ENCODE measurements around the gene KCNMA1.
"Not testable (repeated sequence)": the region's sequence is repeated elsewhere in the genome, so short reads cannot be mapped to it uniquely, and the experiment has no call there.

Gene KCNMA1

GRCh38 chr10:77592946-77593636, 44.5 kb downstream of the KCNMA1 start:
- no peak for TF ChIP-seq POLR2A (IDR thresholded peaks at IDR 0.05; ENCODE audit: extremely low read depth, insufficient read length)
- TF ChIP-seq, protein P1, sequence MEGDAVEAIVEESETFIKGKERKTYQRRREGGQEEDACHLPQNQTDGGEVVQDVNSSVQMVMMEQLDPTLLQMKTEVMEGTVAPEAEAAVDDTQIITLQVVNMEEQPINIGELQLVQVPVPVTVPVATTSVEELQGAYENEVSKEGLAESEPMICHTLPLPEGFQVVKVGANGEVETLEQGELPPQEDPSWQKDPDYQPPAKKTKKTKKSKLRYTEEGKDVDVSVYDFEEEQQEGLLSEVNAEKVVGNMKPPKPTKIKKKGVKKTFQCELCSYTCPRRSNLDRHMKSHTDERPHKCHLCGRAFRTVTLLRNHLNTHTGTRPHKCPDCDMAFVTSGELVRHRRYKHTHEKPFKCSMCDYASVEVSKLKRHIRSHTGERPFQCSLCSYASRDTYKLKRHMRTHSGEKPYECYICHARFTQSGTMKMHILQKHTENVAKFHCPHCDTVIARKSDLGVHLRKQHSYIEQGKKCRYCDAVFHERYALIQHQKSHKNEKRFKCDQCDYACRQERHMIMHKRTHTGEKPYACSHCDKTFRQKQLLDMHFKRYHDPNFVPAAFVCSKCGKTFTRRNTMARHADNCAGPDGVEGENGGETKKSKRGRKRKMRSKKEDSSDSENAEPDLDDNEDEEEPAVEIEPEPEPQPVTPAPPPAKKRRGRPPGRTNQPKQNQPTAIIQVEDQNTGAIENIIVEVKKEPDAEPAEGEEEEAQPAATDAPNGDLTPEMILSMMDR (IDR thresholded peaks at IDR 0.05; ENCODE audit: low read depth, low read length), result no peak
- TF ChIP-seq MYC (IDR thresholded peaks at IDR 0.05; ENCODE audit: low read depth, low read length), result no peak
- no peak for TF ChIP-seq MAX (IDR thresholded peaks at IDR 0.05; ENCODE audit: low read depth, low read length)
- no peak for DNase-seq (ENCODE audit: low read depth)
- H3K4me3 ChIP-seq (ENCODE audit: low read depth, low read length), result no peak overlapping the region

DNA sequence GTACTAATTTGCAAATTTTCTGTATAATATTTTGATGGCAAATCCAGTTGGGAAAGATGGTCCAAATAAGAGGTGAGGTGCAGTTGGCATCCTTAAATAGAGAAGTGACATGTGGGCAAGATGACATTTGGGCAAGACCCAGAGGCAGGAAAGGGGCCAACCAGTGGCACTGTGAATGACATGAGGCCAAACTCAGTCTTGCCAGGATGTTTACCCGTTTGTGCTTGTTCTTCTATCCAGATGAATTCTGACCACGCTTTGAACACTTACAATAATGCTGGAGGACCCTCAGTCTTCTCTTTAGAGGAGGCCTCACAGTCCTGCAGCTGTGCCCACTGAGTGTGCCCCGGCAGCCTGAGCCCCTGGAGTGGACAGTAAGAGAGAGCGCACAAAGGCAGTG, 45.1 kb downstream of the KCNMA1 start:
- no peak for TF ChIP-seq MAX (IDR thresholded peaks at IDR 0.05; ENCODE audit: low read depth, low read length)
- TF ChIP-seq, protein P1 (IDR thresholded peaks at IDR 0.05; ENCODE audit: low read depth, low read length), result no peak
- no peak for TF ChIP-seq MYC (IDR thresholded peaks at IDR 0.05; ENCODE audit: low read depth, low read length)
- no peak for TF ChIP-seq POLR2A (IDR thresholded peaks at IDR 0.05; ENCODE audit: extremely low read depth, insufficient read length)
- no peak for DNase-seq (ENCODE audit: low read depth)
- no peak overlapping the region for H3K4me3 ChIP-seq (ENCODE audit: low read depth, low read length)

DNA sequence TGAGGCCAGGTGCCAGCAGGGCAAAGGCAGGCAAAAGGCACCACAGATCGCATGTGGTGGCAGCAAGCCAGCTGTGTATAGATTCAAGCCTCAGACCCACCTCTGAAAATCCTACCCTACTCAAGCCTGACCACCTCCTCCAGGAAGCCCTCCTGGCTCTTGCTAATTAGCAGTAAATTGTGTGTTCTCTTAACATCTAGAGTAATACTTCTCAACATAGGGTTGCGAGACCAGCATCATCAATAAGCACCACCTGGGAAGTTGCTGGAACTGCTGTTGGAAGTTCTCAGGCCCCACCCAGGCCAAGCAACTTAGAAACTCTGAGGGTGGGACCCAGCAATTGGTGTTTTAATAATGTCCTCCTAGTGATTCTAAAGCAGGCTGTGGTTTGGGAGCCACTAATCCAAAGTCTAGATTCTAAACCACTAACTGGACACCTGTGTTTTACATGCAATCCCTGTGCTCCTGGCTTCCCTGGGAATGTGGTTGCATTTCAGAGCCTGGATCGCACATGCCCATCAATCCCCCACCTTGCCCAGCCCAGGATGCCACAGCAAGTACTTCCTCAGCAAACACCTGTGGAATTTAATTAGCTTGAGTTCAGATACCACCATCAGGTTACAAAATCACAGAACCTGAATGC, 46.2 kb downstream of the KCNMA1 start:
- TF ChIP-seq, protein P1 (IDR thresholded peaks at IDR 0.05; ENCODE audit: low read depth, low read length), result no peak
- TF ChIP-seq MAX (IDR thresholded peaks at IDR 0.05; ENCODE audit: low read depth, low read length) (no peak), POLR2A (IDR thresholded peaks at IDR 0.05; ENCODE audit: extremely low read depth, insufficient read length) (no peak), MYC (IDR thresholded peaks at IDR 0.05; ENCODE audit: low read depth, low read length) (no peak)
- no peak overlapping the region for H3K4me3 ChIP-seq (ENCODE audit: low read depth, low read length)
- DNase-seq (ENCODE audit: low read depth), result no peak

GRCh38 chr10:77590344-77591237, 47.0 kb downstream of the KCNMA1 start:
- H3K4me3 ChIP-seq (ENCODE audit: low read depth, low read length), result no peak overlapping the region
- TF ChIP-seq, protein P1 (IDR thresholded peaks at IDR 0.05; ENCODE audit: low read depth, low read length), result no peak
- no peak for TF ChIP-seq MAX (IDR thresholded peaks at IDR 0.05; ENCODE audit: low read depth, low read length)
- TF ChIP-seq POLR2A (IDR thresholded peaks at IDR 0.05; ENCODE audit: extremely low read depth, insufficient read length), result no peak
- TF ChIP-seq MYC (IDR thresholded peaks at IDR 0.05; ENCODE audit: low read depth, low read length), result no peak
- no peak for DNase-seq (ENCODE audit: low read depth)

GRCh38 chr10:77589703-77590102, 47.9 kb downstream of the KCNMA1 start:
- H3K4me3 ChIP-seq (ENCODE audit: low read depth, low read length); DNase-seq (ENCODE audit: low read depth): not testable (repeated sequence)

DNA sequence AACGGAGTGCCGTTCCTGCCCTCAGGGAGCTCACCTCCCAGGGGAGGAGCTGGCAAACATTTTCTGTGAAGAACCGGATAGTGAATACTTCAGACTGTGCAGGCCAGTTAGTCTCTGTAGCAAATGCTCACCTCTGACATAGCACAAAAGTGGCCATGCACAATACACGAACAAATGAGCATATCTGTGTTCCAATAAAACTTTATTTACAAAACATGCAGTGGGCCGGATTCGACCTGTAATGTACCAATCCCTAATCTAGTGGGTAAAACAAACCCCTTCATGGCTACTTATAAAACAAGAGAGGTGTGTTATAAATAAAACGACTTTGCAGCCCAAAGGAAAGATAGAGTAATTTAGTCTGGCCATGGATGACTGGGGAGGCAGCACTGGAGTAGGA, 48.7 kb downstream of the KCNMA1 start:
- no peak for TF ChIP-seq MAX (IDR thresholded peaks at IDR 0.05; ENCODE audit: low read depth, low read length)
- no peak for TF ChIP-seq MYC (IDR thresholded peaks at IDR 0.05; ENCODE audit: low read depth, low read length)
- TF ChIP-seq, protein P1 (IDR thresholded peaks at IDR 0.05; ENCODE audit: low read depth, low read length), result no peak
- TF ChIP-seq POLR2A (IDR thresholded peaks at IDR 0.05; ENCODE audit: extremely low read depth, insufficient read length), result no peak
- H3K4me3 ChIP-seq (ENCODE audit: low read depth, low read length), result no peak overlapping the region
- no peak for DNase-seq (ENCODE audit: low read depth)

All from NB4 (cell line).